AG09319 (cell line): ENCODE data around the gene NSG1.

Experiments
- DNase-seq: peaks from one replicate; pipeline ENCODE4 v3.0.0-alpha.2; 2010; ENCODE audit warnings: low read depth; ENCODE audit errors: extremely low read depth
- TF ChIP-seq, protein P1 (sequence below): IDR thresholded peaks from 2 replicates; pipeline ENCODE4 v1.5.1; 2011; ENCODE audit warnings: low read depth, mild to moderate bottlenecking, inconsistent platforms, low read length, moderate library complexity

The NSG1 gene

DNA sequence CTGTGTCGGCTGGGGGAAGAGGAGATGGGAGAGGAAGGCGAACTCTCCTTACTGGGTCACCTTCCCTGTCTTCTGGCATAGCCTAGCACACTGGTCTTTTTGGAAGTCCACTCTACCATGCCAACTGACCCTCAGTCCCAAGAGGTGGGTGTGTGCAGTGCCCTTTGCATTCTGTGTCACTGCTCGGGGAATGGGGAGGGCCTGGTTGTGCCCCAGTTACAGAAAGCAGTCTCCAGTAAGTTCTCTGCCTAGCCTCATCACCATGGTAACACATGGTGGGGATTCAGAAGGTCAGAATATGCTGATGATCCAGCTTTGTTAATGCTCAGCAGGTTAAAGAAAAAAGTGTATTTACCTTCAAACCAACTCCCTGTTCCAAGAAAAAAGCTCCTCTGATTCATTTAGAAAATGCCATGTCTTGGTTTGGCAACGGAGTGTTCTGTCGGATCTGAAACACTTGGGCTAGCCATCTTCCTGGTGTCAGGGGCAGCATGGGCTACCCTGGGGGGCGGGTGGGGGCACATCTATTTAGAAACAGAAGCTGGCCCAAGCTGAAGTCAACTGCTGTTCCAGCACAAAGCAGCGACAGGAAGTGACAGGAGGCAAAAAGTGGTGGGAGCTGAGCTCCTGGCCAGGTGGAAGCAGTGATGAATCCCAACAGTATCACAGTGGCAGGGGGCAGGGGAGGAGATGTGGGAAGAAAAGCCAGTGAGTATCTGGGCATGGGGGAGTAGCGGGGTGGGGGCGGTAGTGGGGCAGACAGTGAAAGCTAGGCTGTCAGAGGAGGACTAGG lies 37.0 kb downstream of the NSG1 start:
- TF ChIP-seq, protein P1, sequence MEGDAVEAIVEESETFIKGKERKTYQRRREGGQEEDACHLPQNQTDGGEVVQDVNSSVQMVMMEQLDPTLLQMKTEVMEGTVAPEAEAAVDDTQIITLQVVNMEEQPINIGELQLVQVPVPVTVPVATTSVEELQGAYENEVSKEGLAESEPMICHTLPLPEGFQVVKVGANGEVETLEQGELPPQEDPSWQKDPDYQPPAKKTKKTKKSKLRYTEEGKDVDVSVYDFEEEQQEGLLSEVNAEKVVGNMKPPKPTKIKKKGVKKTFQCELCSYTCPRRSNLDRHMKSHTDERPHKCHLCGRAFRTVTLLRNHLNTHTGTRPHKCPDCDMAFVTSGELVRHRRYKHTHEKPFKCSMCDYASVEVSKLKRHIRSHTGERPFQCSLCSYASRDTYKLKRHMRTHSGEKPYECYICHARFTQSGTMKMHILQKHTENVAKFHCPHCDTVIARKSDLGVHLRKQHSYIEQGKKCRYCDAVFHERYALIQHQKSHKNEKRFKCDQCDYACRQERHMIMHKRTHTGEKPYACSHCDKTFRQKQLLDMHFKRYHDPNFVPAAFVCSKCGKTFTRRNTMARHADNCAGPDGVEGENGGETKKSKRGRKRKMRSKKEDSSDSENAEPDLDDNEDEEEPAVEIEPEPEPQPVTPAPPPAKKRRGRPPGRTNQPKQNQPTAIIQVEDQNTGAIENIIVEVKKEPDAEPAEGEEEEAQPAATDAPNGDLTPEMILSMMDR = no peak
- DNase-seq = no peak

DNA sequence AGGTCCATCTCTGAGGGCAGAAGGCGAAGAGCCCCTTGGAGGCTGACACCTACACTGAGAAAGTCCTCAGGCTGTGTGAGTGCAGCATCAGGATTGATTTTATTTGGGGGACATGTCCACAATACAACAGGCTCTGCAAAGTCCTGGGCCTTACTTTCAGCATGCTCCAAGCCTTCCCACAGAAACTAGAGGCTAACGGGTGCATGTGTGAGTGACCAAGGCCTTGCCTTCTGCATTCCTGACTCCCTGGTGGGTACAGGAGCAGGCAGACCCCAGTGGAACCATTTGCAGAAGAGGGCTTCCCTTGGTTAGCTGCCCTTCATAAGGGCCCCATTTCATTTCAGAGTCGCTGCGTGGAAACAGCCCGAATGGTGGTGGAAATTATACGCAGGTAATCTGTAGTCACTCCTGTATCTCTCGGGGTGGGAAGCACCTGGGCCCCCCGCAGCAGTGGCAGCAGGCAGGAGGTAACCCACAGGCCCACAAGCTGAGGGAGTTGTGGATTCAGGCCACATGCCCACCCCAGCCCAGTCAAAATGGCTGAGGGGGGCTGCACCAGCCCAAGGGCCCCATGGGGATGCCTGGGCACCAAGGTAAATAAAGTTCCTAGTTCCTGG lies 37.7 kb downstream of the NSG1 start:
- DNase-seq = no peak
- TF ChIP-seq, protein P1 = no peak

DNA sequence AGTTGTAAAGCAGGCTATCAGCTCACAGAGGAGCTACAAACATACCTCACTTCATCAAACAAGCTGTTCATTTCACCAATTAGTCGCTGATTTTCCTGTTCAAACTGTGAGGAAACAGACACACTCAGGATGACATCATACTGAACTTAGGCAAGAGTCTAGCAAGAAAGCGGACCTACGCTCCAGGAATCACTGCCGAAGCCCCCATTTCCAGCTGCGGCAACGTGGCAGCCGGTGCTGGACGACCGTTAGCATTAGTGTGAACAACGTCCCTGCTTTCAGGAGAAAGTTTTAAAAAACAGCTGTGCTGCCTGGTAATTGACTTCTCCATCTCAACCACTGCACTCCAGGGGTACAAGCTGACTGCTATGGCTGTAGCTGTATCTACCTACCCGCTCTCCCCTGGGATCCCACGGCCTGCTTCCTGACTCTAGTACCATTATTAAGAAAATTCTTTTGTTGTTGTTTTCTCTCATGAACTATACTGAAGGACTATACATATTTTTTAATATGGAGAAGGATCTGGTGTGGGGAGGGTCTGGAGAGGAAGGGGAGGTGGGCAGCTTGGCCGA lies 38.3 kb downstream of the NSG1 start:
- TF ChIP-seq, protein P1 = no peak
- DNase-seq = no peak

DNA sequence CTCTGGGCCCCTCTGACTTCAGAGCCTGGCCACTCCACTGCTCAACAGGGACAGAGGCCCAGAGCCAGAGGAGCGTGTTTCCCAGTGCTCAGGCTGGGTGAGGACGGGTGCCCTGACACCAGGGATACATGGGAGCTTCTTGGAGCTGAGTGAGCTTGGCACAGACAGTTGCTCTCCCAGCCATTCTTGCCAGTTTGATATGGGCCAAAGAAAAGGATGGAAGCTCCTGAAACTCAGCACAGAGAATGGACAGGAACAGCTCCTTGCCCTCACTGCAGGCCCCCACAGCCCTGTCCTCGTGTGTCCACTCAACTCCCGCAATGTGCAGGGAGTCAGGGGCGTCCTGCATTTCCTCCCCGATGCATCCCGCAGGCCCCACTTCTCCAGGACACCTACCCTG lies 38.8 kb downstream of the NSG1 start:
- no peak for DNase-seq

DNA sequence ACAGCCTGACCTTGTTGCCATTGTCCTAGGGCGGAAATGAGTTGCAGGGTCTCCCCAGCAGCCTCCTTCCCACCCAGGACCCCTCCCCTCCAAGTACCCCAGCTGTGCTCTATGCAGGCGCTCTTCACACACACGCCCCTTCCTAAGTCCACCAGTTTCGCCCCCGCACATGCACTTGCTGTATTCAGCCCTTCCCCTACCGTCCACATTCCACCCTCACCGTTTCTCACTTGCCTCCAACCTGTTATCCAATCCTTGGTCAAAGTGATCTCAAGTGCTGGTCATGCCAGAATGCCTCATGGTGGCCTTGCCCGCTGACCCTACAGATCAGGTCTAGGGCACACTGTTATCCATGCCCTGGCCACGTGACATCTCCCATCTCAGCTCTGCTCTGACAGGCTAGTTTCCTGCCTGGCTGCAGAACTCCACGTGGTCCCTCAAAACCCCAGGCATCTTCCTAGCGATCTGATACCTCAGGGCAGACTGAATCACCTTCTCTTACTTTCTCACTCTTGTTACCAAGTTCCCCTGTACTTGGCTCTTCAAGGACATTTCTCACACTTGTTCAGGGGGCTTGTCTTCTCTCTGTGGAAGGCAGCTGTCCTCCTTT lies 39.7 kb downstream of the NSG1 start:
- TF ChIP-seq, protein P1 = no peak
- DNase-seq = no peak

More for the DNA sequence above, 38.8 kb downstream of the NSG1 start:
- TF ChIP-seq, protein P1 = no peak

DNA sequence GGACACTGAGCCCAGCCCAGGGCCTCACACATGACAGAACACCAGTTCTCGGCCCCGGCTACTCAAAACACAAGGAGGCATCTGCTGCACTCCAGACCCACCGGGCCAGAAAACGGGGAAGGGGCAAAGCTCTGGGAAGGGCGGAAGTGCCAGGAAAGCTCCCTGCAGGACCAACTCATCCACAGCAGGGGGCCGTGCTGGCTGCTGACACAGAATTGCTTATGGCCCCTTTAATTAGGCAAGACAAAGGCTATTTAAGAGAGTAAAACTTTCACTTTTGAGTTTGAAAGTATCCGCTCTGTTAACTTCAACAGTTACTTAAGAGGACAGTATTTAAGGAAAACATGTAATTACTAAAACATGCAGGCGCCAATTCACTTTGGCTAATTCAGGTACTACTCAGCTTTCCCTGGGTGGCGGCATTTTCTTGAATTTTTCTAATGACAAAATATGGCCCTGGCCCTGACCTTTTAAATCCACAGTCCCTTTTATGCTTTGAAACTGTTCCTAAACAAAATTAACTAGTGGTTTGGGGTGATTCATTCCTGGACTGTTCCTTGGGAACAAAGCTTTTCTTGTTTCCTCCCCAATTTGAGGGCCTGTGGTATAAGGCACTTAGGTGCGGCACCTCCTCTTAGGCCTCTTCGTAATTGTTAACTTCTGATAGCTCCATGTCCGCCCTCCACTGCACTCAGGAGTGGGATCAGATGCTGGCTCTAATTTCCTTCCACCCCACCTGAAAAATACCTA lies 40.4 kb downstream of the NSG1 start:
- no peak for DNase-seq

More for the DNA sequence above, 40.4 kb downstream of the NSG1 start:
- TF ChIP-seq, protein P1 = no peak; the same call in 1 of the 2 replicates
